IPS-20b (cell line): ENCODE measurements around the gene CCNT1.

ENCODE experiments used
- H3K27ac ChIP-seq: one replicate; pipeline ENCODE4 v1.5.1; 2013; ENCODE audit warnings: low read length
- H3K27me3 ChIP-seq: 2 replicates; pipeline ENCODE4 v1.6.1; 2013; ENCODE audit warnings: mild to moderate bottlenecking, low read length, inconsistent platforms; ENCODE audit not compliant: insufficient read depth
- H3K36me3 ChIP-seq: 2 replicates; pipeline ENCODE4 v1.6.1; 2013; ENCODE audit warnings: low read depth, mild to moderate bottlenecking, inconsistent platforms, low read length, moderate library complexity; ENCODE audit not compliant: insufficient read depth
- H3K4me1 ChIP-seq: 2 replicates; pipeline ENCODE4 v1.6.1; 2013; ENCODE audit warnings: mild to moderate bottlenecking, control low read depth, inconsistent platforms, low read length, moderate library complexity; ENCODE audit not compliant: insufficient read depth
- H3K4me3 ChIP-seq: 2 replicates; pipeline ENCODE4 v1.5.1; 2013; ENCODE audit warnings: mild to moderate bottlenecking, low read length, inconsistent platforms
- H3K9ac ChIP-seq: 2 replicates; pipeline ENCODE4 v1.6.1; 2013; ENCODE audit warnings: low read depth, mild to moderate bottlenecking, inconsistent platforms, low read length, moderate library complexity
- H3K9me3 ChIP-seq: 2 replicates; pipeline ENCODE4 v1.6.1; 2013; ENCODE audit warnings: mild to moderate bottlenecking, low read depth, low read length, inconsistent platforms; ENCODE audit not compliant: insufficient read depth

CCNT1 gene

DNA sequence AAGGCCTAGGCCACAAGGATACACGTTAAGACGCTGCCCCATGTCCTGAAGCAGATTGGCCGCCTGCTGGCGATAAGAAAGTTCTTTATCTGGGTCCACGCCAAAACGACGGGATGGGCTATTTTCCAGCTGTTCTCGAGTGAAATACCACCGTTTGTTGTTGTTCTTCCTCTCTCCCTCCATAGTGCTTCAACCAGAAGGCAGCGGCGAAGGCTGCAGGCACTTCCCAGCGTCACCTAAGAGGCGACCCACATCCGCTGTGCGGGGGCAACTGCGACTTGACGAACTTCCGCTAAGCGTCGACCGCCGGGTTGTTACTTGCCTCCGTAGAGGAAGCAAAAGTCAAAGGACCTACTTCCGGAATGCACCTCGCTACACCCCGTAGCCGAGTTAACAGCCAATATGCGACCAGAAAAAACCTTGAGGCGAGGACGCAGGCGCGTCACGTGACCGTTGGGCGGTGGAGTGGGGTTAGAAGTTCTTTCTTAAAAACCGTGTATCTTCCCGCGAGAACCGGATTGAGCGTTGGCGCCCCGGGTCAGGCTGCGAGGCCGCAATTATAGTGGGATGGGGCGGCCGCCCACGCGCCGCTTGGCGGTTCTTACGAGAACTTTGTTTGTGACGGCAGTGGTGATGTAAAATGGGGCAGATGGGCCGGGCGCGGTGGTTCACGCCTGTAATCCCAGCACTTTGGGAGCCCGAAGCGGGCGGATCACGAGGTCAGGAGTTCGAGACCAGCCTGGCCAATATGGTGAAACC, at the start of gene CCNT1:
Gene CCNT1, minus strand, starts transcription at position 215 of the 759 bp plus-strand sequence. Its CDS starts 32 bp downstream, at position 183.
- Histone ChIP-seq H3K36me3 (peaks cover 31% of the 10 kb centered on the region), H3K9me3 (peaks cover 11% of the 10 kb centered on the region; the same call in 1 of the 2 replicates), H3K9ac (peak within 1 kb of the TSS; percentile 93), H3K27ac (peak within 1 kb of the TSS; percentile 88), H3K4me3 (peak within 1 kb of the TSS; percentile 86), H3K4me1 (peaks cover 2% of the 10 kb centered on the region; the same call in 1 of the 2 replicates), H3K27me3 (no peaks in the 10 kb centered on the region)

DNA sequence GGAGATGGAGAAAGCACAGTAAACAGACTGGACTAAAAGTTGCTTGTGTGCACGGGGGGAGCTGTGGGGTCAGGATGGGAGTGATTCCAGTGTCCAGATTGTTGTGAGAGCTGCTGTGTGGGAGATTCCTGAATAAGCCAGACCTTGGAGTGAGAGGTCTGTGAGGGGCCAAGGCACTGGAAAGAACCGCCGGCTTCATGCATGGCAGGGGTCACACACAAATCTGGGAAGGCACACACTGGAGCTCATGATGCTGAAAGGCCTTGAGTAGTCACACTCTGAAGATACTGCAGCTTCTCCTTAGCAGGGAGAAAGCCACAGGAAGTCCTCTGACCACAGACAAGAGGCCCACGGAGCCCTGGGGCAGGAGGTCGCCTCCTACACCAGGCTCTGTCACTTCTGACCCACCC, 49.3 kb upstream of the CCNT1 start:
- Histone ChIP-seq H3K4me1 (peaks cover 9% of the 10 kb centered on the region; the same call in 1 of the 2 replicates), H3K9me3 (no peaks in the 10 kb centered on the region), H3K27me3 (no peaks in the 10 kb centered on the region), H3K36me3 (peaks cover 21% of the 10 kb centered on the region), H3K9ac (no peak overlapping the region), H3K4me3 (no peak overlapping the region), H3K27ac (no peak overlapping the region)

DNA sequence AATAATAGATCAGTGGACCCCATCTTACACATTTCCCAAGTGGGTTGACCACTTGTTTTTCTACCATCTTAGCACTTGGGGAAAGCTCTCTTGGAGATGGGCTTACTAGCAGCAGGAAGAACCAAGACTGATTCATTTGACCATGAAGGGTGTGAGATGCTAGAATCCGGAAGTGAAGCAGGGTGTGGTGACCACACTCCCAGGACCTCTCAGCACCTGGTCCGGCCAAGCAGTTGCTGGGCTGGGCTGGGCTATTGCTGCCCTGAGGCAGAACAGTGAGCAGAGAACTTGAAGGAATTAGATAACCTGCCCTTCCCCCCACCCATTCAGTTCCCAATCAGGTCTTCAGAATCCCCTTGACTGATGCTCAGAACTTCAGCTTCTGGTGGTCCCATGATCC, 48.0 kb upstream of the CCNT1 start:
- Histone ChIP-seq H3K27me3 (no peaks in the 10 kb centered on the region), H3K4me3 (no peak overlapping the region), H3K27ac (no peak overlapping the region), H3K36me3 (peaks cover 13% of the 10 kb centered on the region; the same call in 1 of the 2 replicates), H3K9ac (no peak overlapping the region), H3K4me1 (peaks cover 9% of the 10 kb centered on the region; the same call in 1 of the 2 replicates), H3K9me3 (no peaks in the 10 kb centered on the region)

DNA sequence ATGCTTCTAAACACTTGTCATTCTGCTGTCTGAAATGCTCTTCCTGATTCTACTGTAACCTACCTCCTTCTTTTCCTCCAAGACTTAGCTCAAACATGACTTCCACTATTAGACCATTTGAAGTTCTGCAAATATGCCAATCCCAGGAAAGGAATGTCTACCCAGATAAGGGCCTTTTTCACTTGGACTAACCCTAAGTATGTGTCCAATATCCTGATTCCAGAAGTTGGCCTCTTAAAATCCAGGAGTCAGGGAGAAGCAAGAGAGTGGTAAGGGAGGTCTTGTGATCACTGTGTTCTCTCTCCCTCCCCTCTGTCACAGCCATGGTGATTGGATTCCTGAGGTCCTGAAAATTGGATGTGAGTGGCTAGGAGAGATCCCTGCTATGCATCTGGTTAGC, 42.2 kb upstream of the CCNT1 start:
- Histone ChIP-seq H3K9ac (no peak overlapping the region), H3K4me1 (no peaks in the 10 kb centered on the region), H3K36me3 (no peaks in the 10 kb centered on the region), H3K4me3 (no peak overlapping the region), H3K9me3 (no peaks in the 10 kb centered on the region), H3K27me3 (no peaks in the 10 kb centered on the region), H3K27ac (no peak overlapping the region)

DNA sequence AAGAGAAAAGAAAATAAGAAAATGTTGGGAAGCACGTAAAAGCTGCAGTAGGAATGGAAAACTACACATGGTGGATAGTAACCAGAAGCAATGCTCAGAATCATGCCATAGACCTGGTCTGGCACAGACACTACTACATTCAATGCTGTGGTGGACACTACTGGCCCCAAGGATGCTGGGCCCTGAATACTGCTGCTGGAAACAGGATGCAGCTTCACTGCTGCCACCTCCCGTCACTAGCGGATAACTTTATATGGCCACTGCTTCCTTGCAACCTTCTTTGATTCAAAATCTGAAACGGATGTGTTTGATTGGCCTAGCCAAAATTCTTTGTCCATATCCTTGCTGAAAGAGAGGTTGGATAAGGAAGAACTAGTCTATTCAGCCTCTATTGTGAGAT, 41.7 kb upstream of the CCNT1 start:
- Histone ChIP-seq H3K4me1 (no peaks in the 10 kb centered on the region), H3K9me3 (no peaks in the 10 kb centered on the region), H3K27ac (no peak overlapping the region), H3K27me3 (no peaks in the 10 kb centered on the region), H3K4me3 (no peak overlapping the region), H3K36me3 (no peaks in the 10 kb centered on the region), H3K9ac (no peak overlapping the region)

DNA sequence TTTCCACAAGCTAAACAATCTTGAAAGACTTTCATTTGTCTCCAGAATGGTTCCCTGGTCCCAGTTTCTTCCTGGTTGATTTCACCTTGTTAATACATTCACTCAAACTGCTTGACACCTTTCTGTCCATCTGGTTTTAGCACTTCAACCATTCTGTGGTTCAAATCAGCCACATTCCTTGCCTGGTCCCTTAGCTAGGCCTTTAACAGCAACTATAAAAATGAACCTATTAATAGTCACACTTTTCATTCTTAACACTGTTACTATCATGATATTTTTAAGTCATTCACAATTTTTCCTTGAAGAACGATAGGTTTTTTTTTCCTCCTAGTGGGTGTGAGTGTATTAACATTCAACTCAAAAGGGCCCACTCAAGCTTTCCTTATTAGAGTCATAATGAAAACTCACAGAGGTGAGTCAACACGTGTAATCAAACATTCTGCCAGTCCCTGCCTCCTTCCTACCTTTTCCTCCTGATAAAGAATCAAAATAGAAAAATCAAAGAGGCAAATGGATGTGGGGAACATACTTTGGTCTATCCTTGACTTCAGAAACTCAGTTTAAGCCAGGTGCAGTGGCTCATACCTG, 34.4 kb upstream of the CCNT1 start:
- H3K27ac ChIP-seq: no peak overlapping the region
- no peak overlapping the region for H3K9ac ChIP-seq
- H3K27me3 ChIP-seq: no peaks in the 10 kb centered on the region
- no peaks in the 10 kb centered on the region for H3K4me1 ChIP-seq
- no peaks in the 10 kb centered on the region for H3K9me3 ChIP-seq
- no peaks in the 10 kb centered on the region for H3K36me3 ChIP-seq
- H3K4me3 ChIP-seq: no peak overlapping the region

DNA sequence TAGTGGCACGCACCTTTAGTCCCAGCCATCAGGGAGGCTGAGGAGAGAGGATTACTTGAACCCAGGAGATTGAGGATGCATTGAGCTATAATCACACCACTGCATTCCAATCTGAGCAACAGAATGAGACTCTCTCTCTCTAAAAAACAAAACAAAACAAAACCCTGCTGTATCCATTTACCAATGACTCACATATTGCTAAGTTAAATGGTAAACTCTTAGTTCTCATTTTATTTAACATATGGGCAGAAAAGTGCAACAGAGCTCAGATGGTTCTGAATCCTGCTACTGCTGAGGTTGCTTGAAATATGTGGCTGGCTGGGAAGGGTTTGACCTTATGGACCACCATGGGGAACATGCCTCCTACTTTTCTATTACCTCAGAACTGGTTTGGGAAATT, 33.7 kb upstream of the CCNT1 start:
- Histone ChIP-seq H3K9me3 (no peaks in the 10 kb centered on the region), H3K27me3 (no peaks in the 10 kb centered on the region), H3K27ac (no peak overlapping the region), H3K9ac (no peak overlapping the region), H3K36me3 (no peaks in the 10 kb centered on the region), H3K4me1 (no peaks in the 10 kb centered on the region), H3K4me3 (no peak overlapping the region)

DNA sequence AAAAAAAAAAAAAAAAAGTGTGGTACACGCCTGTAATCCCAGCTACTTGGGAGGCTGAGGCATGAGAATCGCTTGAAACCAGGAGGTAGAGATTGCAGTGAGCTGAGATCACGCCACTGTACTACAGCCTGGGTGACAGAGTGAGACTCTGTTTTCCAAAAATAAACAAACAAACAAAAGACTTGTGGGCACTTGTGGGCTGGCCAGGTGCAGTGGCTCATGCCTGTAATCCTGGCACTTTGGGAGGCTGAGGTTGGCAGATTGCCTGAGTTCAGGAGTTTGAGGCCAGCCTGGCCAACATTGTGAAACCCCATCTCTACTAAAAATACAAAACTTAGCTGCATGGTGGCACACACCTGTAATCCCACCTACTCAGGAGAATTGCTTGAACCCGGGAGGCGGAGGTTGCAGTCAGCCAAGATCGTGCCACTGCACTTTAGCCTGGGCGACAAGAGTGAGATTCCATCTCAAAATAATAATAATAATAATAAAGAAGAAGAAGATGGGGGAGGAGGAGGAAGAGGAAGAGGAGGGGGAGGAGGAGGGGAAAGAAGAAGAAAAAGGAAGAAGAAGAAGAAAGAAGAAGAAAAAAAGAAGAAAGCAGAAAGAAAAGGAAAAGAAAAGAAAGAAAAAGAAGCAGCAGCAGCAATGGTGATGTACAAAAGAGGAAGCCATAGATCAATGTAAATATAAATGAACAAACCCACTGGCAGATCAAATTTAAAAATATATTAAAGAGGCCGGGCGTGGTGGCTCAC, 27.9 kb upstream of the CCNT1 start:
- Histone ChIP-seq H3K4me1 (no peaks in the 10 kb centered on the region), H3K4me3 (no peak overlapping the region), H3K27ac (no peak overlapping the region), H3K36me3 (no peaks in the 10 kb centered on the region), H3K9ac (no peak overlapping the region), H3K9me3 (no peaks in the 10 kb centered on the region), H3K27me3 (peaks cover 4% of the 10 kb centered on the region)

DNA sequence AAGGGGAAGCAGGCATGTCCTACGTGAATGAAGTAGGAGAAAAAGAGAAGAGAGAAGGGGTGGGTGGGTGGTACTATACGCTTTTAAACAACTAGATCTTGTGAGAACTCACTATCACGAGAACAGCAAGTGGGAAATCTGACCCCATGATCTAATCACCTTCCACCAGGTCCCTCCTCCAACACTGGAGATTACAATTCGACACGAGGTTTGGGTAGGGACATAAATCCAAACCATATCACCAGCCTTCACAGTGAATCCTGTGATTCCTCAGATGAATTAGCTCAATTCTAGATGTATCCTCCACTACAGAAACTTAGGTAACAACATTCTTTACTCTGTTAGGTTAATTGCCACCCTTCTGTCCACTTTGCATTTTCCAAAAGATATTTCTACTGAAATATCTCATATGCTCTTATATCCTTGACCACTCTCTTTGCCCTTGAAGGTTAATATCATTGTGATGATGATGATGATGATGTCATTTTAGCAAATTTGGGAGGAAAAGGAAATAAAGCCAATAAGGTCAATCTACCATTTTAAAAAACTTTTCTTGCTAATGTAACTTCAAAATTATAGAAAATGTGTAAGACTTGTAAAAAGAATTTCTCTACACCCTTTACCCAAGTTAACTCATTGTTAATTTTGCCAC, 23.2 kb upstream of the CCNT1 start:
- Histone ChIP-seq H3K4me3 (no peak overlapping the region), H3K4me1 (no peaks in the 10 kb centered on the region), H3K27ac (no peak overlapping the region), H3K9me3 (no peaks in the 10 kb centered on the region), H3K9ac (no peak overlapping the region), H3K36me3 (no peaks in the 10 kb centered on the region), H3K27me3 (peaks cover 8% of the 10 kb centered on the region)

DNA sequence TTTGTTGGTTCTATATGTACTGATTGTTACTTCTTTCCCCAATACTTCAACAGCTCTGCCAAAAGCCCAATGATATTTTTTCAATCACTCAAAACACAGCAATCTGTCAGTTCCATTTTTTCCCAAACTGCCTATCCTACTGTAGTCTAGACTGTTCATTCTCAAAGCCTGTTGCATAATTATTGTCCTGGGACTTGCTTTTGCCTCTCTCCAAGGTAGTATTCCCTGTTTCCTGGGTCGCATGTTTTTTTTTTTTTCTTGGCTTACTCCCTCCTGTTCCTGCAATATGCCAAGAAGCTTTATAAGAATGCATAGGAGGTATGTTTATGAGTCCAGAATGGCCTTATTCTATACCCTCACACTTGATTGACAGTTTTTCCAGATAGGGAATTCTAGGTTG, 19.9 kb upstream of the CCNT1 start:
- no peak overlapping the region for H3K4me3 ChIP-seq
- no peaks in the 10 kb centered on the region for H3K9me3 ChIP-seq
- H3K4me1 ChIP-seq: no peaks in the 10 kb centered on the region
- H3K9ac ChIP-seq: no peak overlapping the region
- peaks cover 8% of the 10 kb centered on the region for H3K27me3 ChIP-seq
- H3K36me3 ChIP-seq: no peaks in the 10 kb centered on the region
- H3K27ac ChIP-seq: no peak overlapping the region

DNA sequence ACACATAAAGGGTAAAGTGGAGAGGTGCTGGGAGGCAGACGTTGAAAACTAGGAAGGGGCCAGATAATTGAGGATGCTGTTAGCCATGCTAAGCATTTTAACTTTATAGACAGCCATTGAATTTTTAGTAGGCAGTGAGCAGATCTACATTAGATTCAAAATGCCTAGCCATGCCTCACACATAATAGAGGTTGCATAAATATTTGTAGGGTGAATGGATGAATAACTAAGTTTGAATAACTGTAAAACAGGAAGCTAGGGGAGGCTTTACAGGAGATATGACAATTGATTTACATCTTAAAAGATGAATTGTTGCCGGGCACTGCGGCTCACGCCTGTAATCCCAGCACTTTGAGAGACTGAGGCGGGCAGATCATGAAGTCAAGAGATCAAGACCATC, 12.3 kb upstream of the CCNT1 start:
- Histone ChIP-seq H3K4me1 (no peaks in the 10 kb centered on the region), H3K36me3 (no peaks in the 10 kb centered on the region), H3K9me3 (no peaks in the 10 kb centered on the region), H3K27ac (no peak overlapping the region), H3K9ac (no peak overlapping the region), H3K27me3 (no peaks in the 10 kb centered on the region), H3K4me3 (no peak overlapping the region)
